CD4-positive, alpha-beta T cell treated with Interleukin-4 for 1 hour (primary cell): Measurements from ENCODE around the gene KLHL29.

ENCODE experiments used
- DNase-seq, 2 donors: peaks; one replicate each; pipeline ENCODE4 v3.0.0-alpha.2; 2020 to 2022

Gene KLHL29

GRCh38 chr2:23452853-23453420 lies 68.0 kb downstream of the KLHL29 start:
- peak; percentile 20 to 39 for DNase-seq

GRCh38 chr2:23453432-23453831 lies 68.5 kb downstream of the KLHL29 start:
- DNase-seq: no peak

- DNase-seq: no peak
Measured at GRCh38 chr2:23453836-23454460, 69.0 kb downstream of the KLHL29 start.

GRCh38 chr2:23454501-23455120 lies 69.6 kb downstream of the KLHL29 start:
- no peak for DNase-seq

GRCh38 chr2:23456396-23456795 lies 71.4 kb downstream of the KLHL29 start:
- DNase-seq: no peak

GRCh38 chr2:23456881-23457760 lies 72.1 kb downstream of the KLHL29 start:
- no peak for DNase-seq

- DNase-seq: no peak
Measured at GRCh38 chr2:23457990-23458682, 73.2 kb downstream of the KLHL29 start.

GRCh38 chr2:23459032-23459431 lies 74.1 kb downstream of the KLHL29 start:
- DNase-seq: no peak

GRCh38 chr2:23460228-23460627 lies 75.2 kb downstream of the KLHL29 start:
- no peak for DNase-seq

GRCh38 chr2:23460993-23461392 lies 76.0 kb downstream of the KLHL29 start:
- DNase-seq: no peak

- no peak for DNase-seq
Measured at GRCh38 chr2:23464156-23464555, 79.2 kb downstream of the KLHL29 start.

- DNase-seq: no peak
Measured at GRCh38 chr2:23464905-23465537, 80.0 kb downstream of the KLHL29 start.

GRCh38 chr2:23465936-23466335 lies 81.0 kb downstream of the KLHL29 start:
- DNase-seq: no peak

GRCh38 chr2:23467618-23468017 lies 82.6 kb downstream of the KLHL29 start:
- no peak for DNase-seq

GRCh38 chr2:23468474-23469141 lies 83.6 kb downstream of the KLHL29 start:
- no peak for DNase-seq

GRCh38 chr2:23469142-23469540 lies 84.2 kb downstream of the KLHL29 start:
- no peak for DNase-seq

- DNase-seq: no peak
Measured at GRCh38 chr2:23475036-23475435, 90.1 kb downstream of the KLHL29 start.

GRCh38 chr2:23475473-23475872 lies 90.5 kb downstream of the KLHL29 start:
- DNase-seq: no peak

GRCh38 chr2:23476786-23477185 lies 91.8 kb downstream of the KLHL29 start:
- DNase-seq: no peak

GRCh38 chr2:23477392-23477791 lies 92.4 kb downstream of the KLHL29 start:
- no peak for DNase-seq

GRCh38 chr2:23478087-23478932 lies 93.3 kb downstream of the KLHL29 start:
- DNase-seq: no peak
